Measurements from ENCODE around the gene PRICKLE3.

The PRICKLE3 gene, protein sequence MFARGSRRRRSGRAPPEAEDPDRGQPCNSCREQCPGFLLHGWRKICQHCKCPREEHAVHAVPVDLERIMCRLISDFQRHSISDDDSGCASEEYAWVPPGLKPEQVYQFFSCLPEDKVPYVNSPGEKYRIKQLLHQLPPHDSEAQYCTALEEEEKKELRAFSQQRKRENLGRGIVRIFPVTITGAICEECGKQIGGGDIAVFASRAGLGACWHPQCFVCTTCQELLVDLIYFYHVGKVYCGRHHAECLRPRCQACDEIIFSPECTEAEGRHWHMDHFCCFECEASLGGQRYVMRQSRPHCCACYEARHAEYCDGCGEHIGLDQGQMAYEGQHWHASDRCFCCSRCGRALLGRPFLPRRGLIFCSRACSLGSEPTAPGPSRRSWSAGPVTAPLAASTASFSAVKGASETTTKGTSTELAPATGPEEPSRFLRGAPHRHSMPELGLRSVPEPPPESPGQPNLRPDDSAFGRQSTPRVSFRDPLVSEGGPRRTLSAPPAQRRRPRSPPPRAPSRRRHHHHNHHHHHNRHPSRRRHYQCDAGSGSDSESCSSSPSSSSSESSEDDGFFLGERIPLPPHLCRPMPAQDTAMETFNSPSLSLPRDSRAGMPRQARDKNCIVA

GRCh38 chrX:49186125-49187027, at the start of gene PRICKLE3:
Gene PRICKLE3 (minus strand): TSS chrX:49186373. CDS start chrX:49186297, 76 bp downstream.
- peak; percentile 50 for TF ChIP-seq CTCF (IDR thresholded peaks at IDR 0.05; ENCODE audit: control insufficient read depth, extremely low read depth, insufficient read depth)
- peak within 1 kb of the TSS; percentile 70 for H3K4me3 ChIP-seq (ENCODE audit: low read depth, low read length)
- DNase-seq (ENCODE audit: low read depth): peak; percentile 35

- H3K4me3 ChIP-seq (ENCODE audit: low read depth, low read length): no peak overlapping the region
- DNase-seq (ENCODE audit: low read depth): no peak
- no peak for TF ChIP-seq CTCF (IDR thresholded peaks at IDR 0.05; ENCODE audit: control insufficient read depth, extremely low read depth, insufficient read depth)
Measured at GRCh38 chrX:49233887-49234555, 47.8 kb upstream of the PRICKLE3 start.

- no peak within 1 kb of the TSS for H3K4me3 ChIP-seq (ENCODE audit: low read depth, low read length)
- no peak for TF ChIP-seq CTCF (IDR thresholded peaks at IDR 0.05; ENCODE audit: control insufficient read depth, extremely low read depth, insufficient read depth)
- no peak for DNase-seq (ENCODE audit: low read depth)
Measured at GRCh38 chrX:49233176-49233575, 47.0 kb upstream of the PRICKLE3 start, which contains the start of gene CACNA1F. Gene CACNA1F (minus strand): TSS chrX:49233340. CDS start chrX:49233309, 31 bp downstream.

DNA sequence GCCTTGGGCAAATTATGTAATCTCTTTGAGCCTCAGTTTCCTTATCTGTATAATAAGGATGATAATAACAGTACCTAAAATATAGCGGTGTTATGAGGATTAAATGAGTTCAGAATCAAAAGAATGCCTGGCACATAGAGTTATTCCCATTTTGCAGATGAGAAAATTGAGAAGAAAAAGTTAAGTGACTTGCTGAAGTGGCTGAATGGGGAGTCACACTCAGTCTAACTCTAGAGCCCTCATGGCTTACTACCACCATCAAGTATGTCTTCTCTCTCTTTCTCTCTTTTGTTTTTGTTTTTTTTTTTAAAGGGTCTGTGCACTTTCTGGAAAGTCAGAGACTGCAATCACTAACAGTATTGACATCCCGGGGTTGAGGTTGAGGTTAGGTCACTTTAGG, 46.4 kb upstream of the PRICKLE3 start:
- no peak for TF ChIP-seq CTCF (IDR thresholded peaks at IDR 0.05; ENCODE audit: control insufficient read depth, extremely low read depth, insufficient read depth)
- no peak for DNase-seq (ENCODE audit: low read depth)
- H3K4me3 ChIP-seq (ENCODE audit: low read depth, low read length): no peak overlapping the region

DNA sequence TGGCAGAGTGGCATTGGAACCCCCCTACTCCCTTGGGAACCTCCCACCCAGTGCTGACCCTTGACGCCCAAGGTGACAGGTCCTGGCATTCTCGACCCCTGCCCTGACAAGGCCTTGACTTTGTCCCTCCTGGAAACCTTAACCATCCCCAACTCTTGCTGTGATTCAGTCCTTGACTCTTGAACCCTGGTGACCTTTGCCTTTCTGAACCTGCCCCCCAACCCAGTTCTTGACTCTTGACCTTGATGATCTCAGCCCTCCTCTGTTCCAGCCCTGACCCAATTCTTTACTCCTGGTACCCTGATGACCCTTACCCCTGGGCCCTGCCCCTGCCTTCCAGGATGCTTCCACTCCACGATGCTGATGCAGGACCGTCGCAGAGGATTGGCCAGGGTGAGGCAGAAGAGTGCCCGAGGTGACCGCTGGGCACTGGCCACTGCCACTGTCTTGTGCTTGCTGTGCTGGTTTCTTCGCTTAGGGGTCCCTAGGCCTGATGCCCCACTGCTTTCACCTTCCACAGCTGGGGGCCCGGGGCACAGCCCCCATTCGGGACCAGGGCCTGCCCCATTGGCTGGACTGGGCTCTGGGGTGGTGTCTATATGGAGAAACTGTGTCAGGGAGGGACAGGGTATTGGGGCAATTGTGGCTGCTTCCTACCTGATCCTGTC, 45.3 kb upstream of the PRICKLE3 start:
- no peak for TF ChIP-seq CTCF (IDR thresholded peaks at IDR 0.05; ENCODE audit: control insufficient read depth, extremely low read depth, insufficient read depth)
- no peak overlapping the region for H3K4me3 ChIP-seq (ENCODE audit: low read depth, low read length)

More for the DNA sequence above, 45.3 kb upstream of the PRICKLE3 start:
- DNase-seq (ENCODE audit: low read depth): no peak

Measured in LNCaP clone FGC (cell line).